K562 (cell line): ENCODE data around the gene SLC7A5. TPM values are rescaled to one million over a fixed set of nuclear protein-coding genes. Genes with fewer than 3 reads are reported as not detected.
A peak's percentile ranks its signal among the peaks of the same experiment; 100 is the strongest.

Experiments used
- ATAC-seq: fragments of 200-7000 bp; cut with Tn5 transposase; 3 replicates; pipeline ENCODE4 v1.9.1; 2020; ENCODE audit warnings: moderate library complexity
- BruUV-seq: library from RNA; stranded (reverse); fragments of 400-500 nt; replicated peaks from 2 replicates; lab custom pipeline; 2021; lab: Mats Ljungman, UMichigan
- CTCF ChIA-PET: fragments of 300-600 bp; formaldehyde crosslinking; extraction: SDS; loops from one replicate; lab custom pipeline; 2021; ENCODE audit warnings: low intra/inter-chr PET ratio; lab: Yijun Ruan, JAX
- POLR2A ChIA-PET: fragments of 300-600, 350-650 bp; sonication (Branson Sonifier 250); formaldehyde crosslinking; extraction: SDS; loops from one replicate; lab custom pipeline; 2021; ENCODE audit warnings: antibody characterized with exemption, inconsistent platforms; lab: Yijun Ruan, JAX
- DNase-seq, 4 experiments: peaks; one replicate each; pipeline versions ENCODE4 v3.0.0 to v3.0.0-alpha.2; 2011 to 2018; ENCODE audit warnings: low spot score in 3 of 4, mixed read lengths in 3 of 4; ENCODE audit errors: extremely low read depth in 1 of 4
- FAIRE-seq: peaks from 2 replicates; lab custom pipeline; 2011; peaks lifted over from hg19 to GRCh38; lab: Jason Lieb, UNC
- H2AFZ ChIP-seq: 2 replicates; pipeline ENCODE4 v1.6.0; 2011; ENCODE audit warnings: low read depth, low read length, control low read depth, inconsistent platforms
- H3K27ac ChIP-seq: fragments of 200-600 bp; 3 replicates; pipeline ENCODE4 v1.8.0; 2011; ENCODE audit warnings: low read depth, mild to moderate bottlenecking, control low read depth, inconsistent platforms, low read length, moderate library complexity, mixed read lengths; ENCODE audit errors: extremely low read depth
- H3K27me3 ChIP-seq, 2 experiments: fragments of 300-600 bp in 1 of 2; 2 replicates in 1 of 2; 3 replicates in 1 of 2; pipeline versions ENCODE4 v1.6.0 to v1.8.0; 2011; ENCODE audit warnings: inconsistent platforms in 2 of 2, low read length in 2 of 2, mild to moderate bottlenecking in 1 of 2, mixed read lengths in 1 of 2, moderate library complexity in 1 of 2; ENCODE audit not compliant: control insufficient read depth in 2 of 2, insufficient read depth in 2 of 2
- H3K36me3 ChIP-seq: fragments of 300-600 bp; 3 replicates; pipeline ENCODE4 v1.8.0; 2011; ENCODE audit warnings: mild to moderate bottlenecking, low read length, inconsistent platforms; ENCODE audit not compliant: control insufficient read depth, insufficient read depth
- H3K4me1 ChIP-seq, 2 experiments: fragments of 200-600 bp in 1 of 2; replicated peaks in 1 of 2; 2 replicates in 1 of 2; 3 replicates in 1 of 2; pipeline versions ENCODE4 v1.5.1 to v1.8.0; 2011; ENCODE audit warnings: inconsistent platforms in 2 of 2, low read length in 2 of 2, mild to moderate bottlenecking in 1 of 2, mixed read lengths in 1 of 2, moderate library complexity in 1 of 2; ENCODE audit not compliant: control insufficient read depth in 2 of 2, insufficient read depth in 2 of 2
- H3K4me2 ChIP-seq: 2 replicates; pipeline ENCODE4 v1.6.1; 2011; ENCODE audit warnings: low read length, control low read depth, inconsistent platforms, mixed read lengths; ENCODE audit not compliant: insufficient read depth
- H3K4me3 ChIP-seq: fragments of 200-600 bp; sonication (generic), shearing (Covaris generic); 2 replicates; pipeline ENCODE4 v1.5.1; 2016; ENCODE audit warnings: control low read depth, inconsistent platforms
- H3K79me2 ChIP-seq: fragments of 200-600 bp; 3 replicates; pipeline ENCODE4 v1.8.0; 2011; ENCODE audit warnings: low read length, inconsistent platforms; ENCODE audit not compliant: control insufficient read depth, insufficient read depth
- H3K9ac ChIP-seq, 2 experiments: 2 replicates each; pipeline versions ENCODE4 v1.6.0 to v1.6.1; 2011; ENCODE audit warnings: low read depth in 2 of 2, low read length in 2 of 2, control low read depth in 1 of 2, inconsistent platforms in 1 of 2, mild to moderate bottlenecking in 1 of 2, mixed read lengths in 1 of 2; ENCODE audit not compliant: insufficient read depth in 1 of 2
- H3K9me1 ChIP-seq: one replicate; pipeline ENCODE4 v1.6.0; 2011; ENCODE audit warnings: inconsistent platforms, mild to moderate bottlenecking, low read length, moderate library complexity; ENCODE audit not compliant: control insufficient read depth, insufficient read depth
- H3K9me3 ChIP-seq: replicated peaks from 2 replicates; pipeline ENCODE4 v1.5.1; 2011; ENCODE audit warnings: low read depth, low read length, inconsistent platforms; ENCODE audit not compliant: control insufficient read depth, insufficient read depth
- H4K20me1 ChIP-seq: replicated peaks from 2 replicates; pipeline ENCODE4 v1.6.1; 2011; ENCODE audit warnings: low read length, inconsistent platforms, mixed read lengths; ENCODE audit not compliant: control insufficient read depth, insufficient read depth
- BHLHE40 ChIP-seq: IDR thresholded peaks from 2 replicates; pipeline ENCODE4 v1.6.1; 2011; ENCODE audit warnings: low read length, improper control_type of control experiment
- CTCF ChIP-seq, 3 experiments: IDR thresholded peaks in 2 of 3; conservative IDR thresholded peaks in 1 of 3; 2 replicates each; pipeline ENCODE4 v1.5.1; 2011 to 2012; ENCODE audit warnings: low read length in 3 of 3, mild to moderate bottlenecking in 3 of 3, control low read depth in 2 of 3, improper control_type of control experiment in 1 of 3, inconsistent platforms in 1 of 3, low read depth in 1 of 3, mixed read lengths in 1 of 3, moderate library complexity in 1 of 3; ENCODE audit not compliant: insufficient read depth in 2 of 3
- MGA ChIP-seq: fragments of 450-650 bp; IDR thresholded peaks from 2 replicates; pipeline ENCODE4 v1.6.1; 2016; ENCODE audit warnings: mild to moderate bottlenecking, moderate library complexity
- ZNF263 ChIP-seq: sonication (generic); formaldehyde crosslinking; IDR thresholded peaks from 2 replicates; pipeline ENCODE4 v1.8.0; 2022; ENCODE audit warnings: mild to moderate bottlenecking, missing genetic modification reagents, borderline replicate concordance
- ZNF384 ChIP-seq: IDR thresholded peaks from 2 replicates; pipeline ENCODE4 v1.6.1; 2012; ENCODE audit warnings: low read depth, low read length, improper control_type of control experiment
- WGBS: fragments of 100-300 bp; shearing (Covaris generic); methylation state at CpG from one replicate; pipeline ENCODE4 v1.1.6; 2016; ENCODE audit warnings: low coverage, mixed read lengths; ENCODE audit not compliant: insufficient coverage; ENCODE audit errors: missing lambda C conversion rate; 5-methylcytosine and 5-hydroxymethylcytosine counted together
- in situ Hi-C: fragments of 300-500 bp; cut with MboI; formaldehyde crosslinking; loops from 4 replicates; pipeline ENCODE4 v1.15.0; 2018; ENCODE audit warnings: inconsistent platforms, mixed read lengths
- intact Hi-C: fragments of 100-400 bp; cut with micrococcal nuclease; formaldehyde crosslinking; loops from 2 replicates; pipeline ENCODE4 v1.14.2; 2022
- polyA plus RNA-seq, 8 experiments: library from polyadenylated mRNA; depleted of rRNA in 4 of 8; stranded (reverse) in 5 of 8; unstranded in 3 of 8; fragments of >200 nt; fragmentation: Nextera tagmentation in 2 of 8; fragmentation: Illumina TruSeq in 1 of 8; extraction: Ambion mirVana in 2 of 8; extraction: Trizol in 1 of 8; gene quantifications; 2 replicates each; pipeline versions ENCODE4 v1.2.1 to v1.2.3, GENCODE V29; 2011 to 2014; ENCODE audit warnings: inconsistent platforms in 1 of 8, missing spikeins in 1 of 8
- total RNA-seq, 7 experiments: library from RNA; depleted of rRNA in 6 of 7; stranded (reverse); fragments of >200 nt in 6 of 7; fragmentation: Illumina TruSeq in 2 of 7; extraction: Trizol in 2 of 7; gene quantifications; 2 replicates each; pipeline versions ENCODE4 v1.2.1 to v1.2.3, GENCODE V29; 2011 to 2021; ENCODE audit warnings: low replicate concordance in 1 of 7
- TF ChIP-seq, protein P1 (sequence below): IDR thresholded peaks from 2 replicates; pipeline ENCODE4 v1.6.1; 2012; ENCODE audit warnings: low read depth, low read length, improper control_type of control experiment, borderline replicate concordance

Gene SLC7A5
- total and polyA plus RNA-seq, 9 of the 15 experiments (the other 6 are each of a cell fraction or from before 2014, with no cell fraction given) = 1.9 to 220 (median 18.6) TPM

DNA sequence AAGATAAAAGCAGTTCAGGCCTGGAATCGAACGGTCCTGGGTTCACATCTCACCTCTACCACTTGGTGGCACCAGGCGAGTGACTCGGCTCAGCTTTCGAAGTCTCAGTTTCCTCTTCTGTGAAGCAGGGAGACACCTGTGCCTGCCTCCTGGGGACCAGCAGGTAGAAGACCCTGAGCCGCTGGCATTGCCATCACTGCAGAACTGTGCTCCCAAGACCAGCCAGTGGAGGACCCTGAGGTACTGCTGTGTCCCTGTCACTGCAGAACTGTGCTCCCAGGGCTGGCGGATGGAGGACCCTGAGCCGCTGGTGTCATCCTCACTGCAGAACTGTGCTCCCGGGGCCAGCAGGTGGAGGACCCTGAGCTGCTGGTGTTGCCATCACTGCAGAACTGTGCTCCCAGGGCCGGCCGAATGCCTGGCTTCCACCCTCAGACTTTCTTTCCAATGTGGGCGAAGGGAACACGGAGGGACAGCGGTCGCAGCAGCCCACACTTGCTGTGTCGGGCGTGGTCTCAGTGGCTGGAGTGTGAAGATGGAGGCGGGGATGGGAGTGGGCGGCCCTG, 8.7 kb upstream of the SLC7A5 start:
- ATAC-seq (peak; percentile 23; the same call in 2 of the 3 replicates), DNase-seq (peak in 1 of 4 experiments; percentile 16), FAIRE-seq (no peak)
- Histone ChIP-seq H3K4me1 (peaks cover 10 to 13% of the 10 kb centered on the region in 2 experiments; a peak in 4 of 5 replicates), H3K9me1 (no peaks in the 10 kb centered on the region), H3K9me3 (peaks cover 4% of the 10 kb centered on the region), H3K79me2 (no peaks in the 10 kb centered on the region), H3K27ac (no peak overlapping the region), H2AFZ (no peak overlapping the region), H3K4me2 (no peak overlapping the region), H3K36me3 (no peaks in the 10 kb centered on the region), H4K20me1 (no peaks in the 10 kb centered on the region), H3K4me3 (no peak overlapping the region), H3K27me3 (peaks cover 10 to 36% of the 10 kb centered on the region in 2 experiments; a peak in 4 of 5 replicates), H3K9ac (peak overlapping the region in 1 of 2 experiments; percentile 13; a peak in 1 of 4 replicates)
- intact Hi-C loops (no loop called here), in situ Hi-C loops (no loop called here)
- ChIA-PET POLR2A (no interaction called here), CTCF (no interaction called here)
- 28% methylated on average over 16 of the region's 19 CpGs for WGBS
- BruUV-seq = no TSS peak
- no peak for TF ChIP-seq ZNF384
- TF ChIP-seq, protein P1, sequence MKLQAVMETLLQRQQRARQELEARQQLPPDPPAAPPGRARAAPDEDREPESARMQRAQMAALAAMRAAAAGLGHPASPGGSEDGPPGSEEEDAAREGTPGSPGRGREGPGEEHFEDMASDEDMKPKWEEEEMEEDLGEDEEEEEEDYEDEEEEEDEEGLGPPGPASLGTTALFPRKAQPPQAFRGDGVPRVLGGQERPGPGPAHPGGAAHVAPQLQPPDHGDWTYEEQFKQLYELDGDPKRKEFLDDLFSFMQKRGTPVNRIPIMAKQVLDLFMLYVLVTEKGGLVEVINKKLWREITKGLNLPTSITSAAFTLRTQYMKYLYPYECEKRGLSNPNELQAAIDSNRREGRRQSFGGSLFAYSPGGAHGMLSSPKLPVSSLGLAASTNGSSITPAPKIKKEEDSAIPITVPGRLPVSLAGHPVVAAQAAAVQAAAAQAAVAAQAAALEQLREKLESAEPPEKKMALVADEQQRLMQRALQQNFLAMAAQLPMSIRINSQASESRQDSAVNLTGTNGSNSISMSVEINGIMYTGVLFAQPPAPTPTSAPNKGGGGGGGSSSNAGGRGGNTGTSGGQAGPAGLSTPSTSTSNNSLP = no peak
- TF ChIP-seq BHLHE40 = no peak
- peak; percentile 80 for TF ChIP-seq ZNF263 (CRISPR knock-in tag)
- TF ChIP-seq CTCF (IDR thresholded peaks at IDR 0.05 in 2 of 3, conservative IDR thresholded peaks at IDR 0.05 in 1 of 3; ENCODE audit: insufficient read depth in 2 of 3, low read depth in 1 of 3, low read length in 3 of 3) = peak; percentile 5 to 31 (median 30); a peak in 2 of 6 replicates
- no peak for TF ChIP-seq MGA
